ENCODE measurements around the gene GTF2F2.

The GTF2F2 gene

GRCh38 chr13:45084515-45084914 is 35.8 kb upstream of the GTF2F2 start:
- TF ChIP-seq CTCF (IDR thresholded peaks at IDR 0.05; ENCODE audit: insufficient read depth, low read length, poor library complexity, severe bottlenecking) = no peak
- no peak for DNase-seq (ENCODE audit: extremely low read depth, insufficient read length)
- Histone ChIP-seq H3K27me3 (replicated peaks; ENCODE audit: control insufficient read depth, insufficient read depth, low read length) (no peaks in the 10 kb centered on the region), H3K4me3 (replicated peaks; ENCODE audit: low read depth, low read length) (no peak overlapping the region), H3K36me3 (ENCODE audit: control insufficient read depth, insufficient read depth, low read length) (no peaks in the 10 kb centered on the region)

GRCh38 chr13:45086484-45086883 is 33.8 kb upstream of the GTF2F2 start:
- Histone ChIP-seq H3K36me3 (ENCODE audit: control insufficient read depth, insufficient read depth, low read length) (no peaks in the 10 kb centered on the region), H3K27me3 (replicated peaks; ENCODE audit: control insufficient read depth, insufficient read depth, low read length) (no peaks in the 10 kb centered on the region), H3K4me3 (replicated peaks; ENCODE audit: low read depth, low read length) (no peak overlapping the region)
- DNase-seq (ENCODE audit: extremely low read depth, insufficient read length) = no peak
- TF ChIP-seq CTCF (IDR thresholded peaks at IDR 0.05; ENCODE audit: insufficient read depth, low read length, poor library complexity, severe bottlenecking) = no peak

- H3K36me3 ChIP-seq (ENCODE audit: control insufficient read depth, insufficient read depth, low read length) = no peaks in the 10 kb centered on the region
- no peak for DNase-seq (ENCODE audit: extremely low read depth, insufficient read length)
- peaks cover 2% of the 10 kb centered on the region; the same call in 1 of the 2 replicates for H3K27me3 ChIP-seq (replicated peaks; ENCODE audit: control insufficient read depth, insufficient read depth, low read length)
- no peak for TF ChIP-seq CTCF (IDR thresholded peaks at IDR 0.05; ENCODE audit: insufficient read depth, low read length, poor library complexity, severe bottlenecking)
- H3K4me3 ChIP-seq (replicated peaks; ENCODE audit: low read depth, low read length) = no peak overlapping the region
Measured at GRCh38 chr13:45092663-45093062, 27.6 kb upstream of the GTF2F2 start.

GRCh38 chr13:45100573-45101262 is 19.6 kb upstream of the GTF2F2 start:
- Histone ChIP-seq H3K27me3 (replicated peaks; ENCODE audit: control insufficient read depth, insufficient read depth, low read length) (no peaks in the 10 kb centered on the region), H3K36me3 (ENCODE audit: control insufficient read depth, insufficient read depth, low read length) (no peaks in the 10 kb centered on the region), H3K4me3 (replicated peaks; ENCODE audit: low read depth, low read length) (no peak overlapping the region)
- TF ChIP-seq CTCF (IDR thresholded peaks at IDR 0.05; ENCODE audit: insufficient read depth, low read length, poor library complexity, severe bottlenecking) = no peak
- no peak for DNase-seq (ENCODE audit: extremely low read depth, insufficient read length)

- Histone ChIP-seq H3K36me3 (ENCODE audit: control insufficient read depth, insufficient read depth, low read length) (no peaks in the 10 kb centered on the region), H3K4me3 (replicated peaks; ENCODE audit: low read depth, low read length) (no peak overlapping the region), H3K27me3 (replicated peaks; ENCODE audit: control insufficient read depth, insufficient read depth, low read length) (no peaks in the 10 kb centered on the region; the same call in 1 of the 2 replicates)
- no peak for DNase-seq (ENCODE audit: extremely low read depth, insufficient read length)
- TF ChIP-seq CTCF (IDR thresholded peaks at IDR 0.05; ENCODE audit: insufficient read depth, low read length, poor library complexity, severe bottlenecking) = no peak
Measured at GRCh38 chr13:45101327-45102018, 18.8 kb upstream of the GTF2F2 start.

Measured in GM06990 (cell line).